Neural crest cell (in vitro differentiated cells): ENCODE measurements around the gene EN1. TPM values are rescaled to one million over a fixed set of nuclear protein-coding genes. Genes with fewer than 3 reads are reported as not detected.

Source experiments
- DNase-seq: peaks from one replicate; pipeline ENCODE4 v3.0.0; 2021; ENCODE audit warnings: low read depth, mixed read lengths, low spot score
- H3K27ac Mint-ChIP-seq: one replicate; pipeline ENCODE4 v1.8.0; 2021; ENCODE audit warnings: mild to moderate bottlenecking, mixed read lengths; ENCODE audit not compliant: unreplicated experiment
- H3K27me3 Mint-ChIP-seq: 2 replicates; pipeline ENCODE4 v1.8.0; 2021; ENCODE audit warnings: low read depth, mild to moderate bottlenecking, mixed read lengths
- H3K36me3 Mint-ChIP-seq: 2 replicates; pipeline ENCODE4 v1.8.0; 2021; ENCODE audit warnings: low read depth, mild to moderate bottlenecking, mixed read lengths
- H3K4me1 Mint-ChIP-seq: 2 replicates; pipeline ENCODE4 v1.8.0; 2021; ENCODE audit warnings: mixed read lengths
- H3K4me3 Mint-ChIP-seq: one replicate; pipeline ENCODE4 v1.8.0; 2021; ENCODE audit warnings: mild to moderate bottlenecking, mixed read lengths
- H3K9me3 Mint-ChIP-seq: 2 replicates; pipeline ENCODE4 v1.8.0; 2021; ENCODE audit warnings: mixed read lengths
- total RNA-seq: library from RNA; stranded (reverse); gene quantifications from 2 replicates; pipeline ENCODE4 v1.2.1, GENCODE V29; 2021
- TF ChIP-seq, protein P1 (sequence below): fragments of 200-600 bp; sonication (generic); conservative IDR thresholded peaks from 2 replicates; pipeline ENCODE4 v1.5.0; 2021; ENCODE audit warnings: antibody characterized with exemption, mild to moderate bottlenecking

The EN1 gene
- total RNA-seq, 1 donor from 2014 or later, result 12.6 TPM

DNA sequence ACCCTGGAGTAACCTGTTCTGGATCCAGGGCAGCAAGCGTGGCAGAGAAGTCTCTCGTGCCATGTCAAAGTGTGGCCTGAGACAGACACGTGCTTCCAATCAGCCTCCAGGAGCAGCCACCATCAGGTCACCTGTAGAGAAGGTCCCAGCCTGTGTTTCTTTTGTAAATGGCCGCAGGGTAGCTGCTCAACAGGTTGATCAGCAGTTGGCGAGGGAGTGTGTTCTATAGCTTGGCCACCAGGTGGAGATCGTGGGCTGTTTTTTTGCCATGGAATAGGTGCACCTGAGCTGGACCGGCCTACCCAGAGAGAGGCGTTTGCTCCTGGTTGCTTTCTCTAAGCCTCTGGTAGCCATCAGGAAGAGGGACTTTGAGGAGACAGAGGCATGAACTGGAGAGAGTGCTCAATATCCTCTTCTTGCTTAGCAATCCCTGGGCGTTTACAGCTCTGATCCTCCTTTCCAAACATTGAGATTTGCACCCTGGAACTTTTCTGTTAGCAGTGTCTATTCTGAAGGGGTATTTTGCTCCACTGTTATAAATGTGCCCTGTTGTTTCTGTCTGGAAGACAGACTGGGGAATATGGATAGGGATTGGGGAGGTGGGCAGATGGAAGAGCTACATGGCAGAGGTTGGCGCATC is 34.2 kb upstream of the EN1 start:
- Mint-ChIP-seq H3K27ac (no peak overlapping the region), H3K36me3 (no peaks in the 10 kb centered on the region), H3K9me3 (no peaks in the 10 kb centered on the region), H3K4me3 (no peak overlapping the region), H3K27me3 (peaks cover 69% of the 10 kb centered on the region), H3K4me1 (no peaks in the 10 kb centered on the region)
- TF ChIP-seq, protein P1, sequence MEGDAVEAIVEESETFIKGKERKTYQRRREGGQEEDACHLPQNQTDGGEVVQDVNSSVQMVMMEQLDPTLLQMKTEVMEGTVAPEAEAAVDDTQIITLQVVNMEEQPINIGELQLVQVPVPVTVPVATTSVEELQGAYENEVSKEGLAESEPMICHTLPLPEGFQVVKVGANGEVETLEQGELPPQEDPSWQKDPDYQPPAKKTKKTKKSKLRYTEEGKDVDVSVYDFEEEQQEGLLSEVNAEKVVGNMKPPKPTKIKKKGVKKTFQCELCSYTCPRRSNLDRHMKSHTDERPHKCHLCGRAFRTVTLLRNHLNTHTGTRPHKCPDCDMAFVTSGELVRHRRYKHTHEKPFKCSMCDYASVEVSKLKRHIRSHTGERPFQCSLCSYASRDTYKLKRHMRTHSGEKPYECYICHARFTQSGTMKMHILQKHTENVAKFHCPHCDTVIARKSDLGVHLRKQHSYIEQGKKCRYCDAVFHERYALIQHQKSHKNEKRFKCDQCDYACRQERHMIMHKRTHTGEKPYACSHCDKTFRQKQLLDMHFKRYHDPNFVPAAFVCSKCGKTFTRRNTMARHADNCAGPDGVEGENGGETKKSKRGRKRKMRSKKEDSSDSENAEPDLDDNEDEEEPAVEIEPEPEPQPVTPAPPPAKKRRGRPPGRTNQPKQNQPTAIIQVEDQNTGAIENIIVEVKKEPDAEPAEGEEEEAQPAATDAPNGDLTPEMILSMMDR, result peak; percentile 90
- peak; percentile 69 for DNase-seq

DNA sequence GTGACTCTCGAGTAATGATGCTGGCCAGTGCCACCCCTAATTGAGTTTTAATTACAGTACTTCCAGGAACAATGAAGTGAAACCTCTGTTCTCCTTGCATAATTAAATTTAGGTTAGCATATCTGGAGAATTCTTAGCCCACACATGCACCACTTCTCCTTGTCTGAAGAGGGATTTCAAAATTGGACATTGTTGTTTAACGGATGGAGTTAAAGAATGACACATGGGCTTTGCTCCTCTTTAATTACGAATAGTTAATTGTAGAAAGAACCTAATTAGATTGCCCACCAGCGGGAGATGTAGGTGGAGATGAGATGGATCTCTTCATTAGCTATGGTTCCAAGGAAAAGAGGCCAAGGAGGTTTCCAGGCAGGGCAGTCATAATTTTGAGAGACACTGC is 33.1 kb upstream of the EN1 start:
- no peaks in the 10 kb centered on the region for H3K9me3 Mint-ChIP-seq

DNA sequence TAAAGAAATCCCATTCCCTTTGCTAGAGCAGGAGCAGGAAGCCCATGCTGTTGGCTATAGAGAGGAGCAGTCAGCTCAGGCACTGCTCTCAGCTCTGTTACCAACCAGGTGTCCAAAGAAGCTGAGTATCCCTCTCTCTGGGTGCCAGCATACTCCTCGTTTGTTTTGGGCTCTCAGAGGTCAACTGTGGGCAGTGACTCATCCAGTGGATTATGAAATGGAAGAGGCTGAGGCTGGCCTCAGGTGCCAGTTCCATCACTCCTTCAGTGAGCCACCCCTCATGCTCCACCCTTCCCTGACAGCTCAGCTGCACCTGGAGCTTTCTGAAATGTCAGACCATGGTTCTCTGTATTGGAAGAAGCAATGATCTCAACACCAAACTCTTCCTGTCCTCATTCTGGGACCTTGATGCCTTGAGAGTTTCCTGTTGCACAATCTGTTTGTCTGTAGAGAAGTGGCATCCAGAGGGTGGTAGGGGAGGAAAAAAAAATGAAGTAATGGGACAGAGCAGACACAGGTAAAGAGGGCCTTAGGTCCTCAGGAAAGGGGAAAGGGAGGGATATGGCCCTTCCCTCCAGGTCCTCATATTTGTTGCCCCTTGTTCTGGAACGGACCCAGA is 31.2 kb upstream of the EN1 start:
- H3K9me3 Mint-ChIP-seq, result no peaks in the 10 kb centered on the region
- H3K4me3 Mint-ChIP-seq, result no peak overlapping the region
- TF ChIP-seq, protein P1, result no peak
- peaks cover 79% of the 10 kb centered on the region for H3K27me3 Mint-ChIP-seq
- H3K4me1 Mint-ChIP-seq, result no peaks in the 10 kb centered on the region
- H3K27ac Mint-ChIP-seq, result no peak overlapping the region
- no peak for DNase-seq
- H3K36me3 Mint-ChIP-seq, result no peaks in the 10 kb centered on the region

More for the DNA sequence above, 33.1 kb upstream of the EN1 start:
- Mint-ChIP-seq H3K4me1 (no peaks in the 10 kb centered on the region), H3K27me3 (peaks cover 76% of the 10 kb centered on the region), H3K36me3 (no peaks in the 10 kb centered on the region), H3K4me3 (no peak overlapping the region), H3K27ac (no peak overlapping the region)
- no peak for DNase-seq
- TF ChIP-seq, protein P1, result no peak

DNA sequence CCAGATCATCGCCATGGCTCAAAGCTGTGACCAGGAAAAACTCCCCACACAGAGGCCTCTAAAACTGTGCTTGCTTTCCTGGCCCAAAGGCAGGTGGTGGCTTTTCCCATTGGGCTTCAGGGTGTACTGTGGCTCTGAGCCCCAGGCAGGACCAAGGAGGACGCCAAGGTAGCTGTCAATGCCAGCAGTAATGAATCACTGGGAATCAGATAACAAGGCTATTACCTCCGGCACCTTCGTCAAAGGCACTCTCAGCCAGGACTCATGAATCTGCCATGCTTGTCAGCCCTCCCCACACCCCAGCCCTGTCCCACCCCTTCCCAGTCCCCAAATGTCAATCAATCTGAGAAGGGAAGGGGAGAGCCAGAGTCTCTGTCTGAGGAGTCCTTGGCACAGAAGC is 27.9 kb upstream of the EN1 start:
- H3K27ac Mint-ChIP-seq, result no peak overlapping the region
- peaks cover 72% of the 10 kb centered on the region for H3K27me3 Mint-ChIP-seq
- no peak for DNase-seq
- no peaks in the 10 kb centered on the region for H3K36me3 Mint-ChIP-seq
- no peak overlapping the region for H3K4me3 Mint-ChIP-seq
- H3K9me3 Mint-ChIP-seq, result no peaks in the 10 kb centered on the region
- H3K4me1 Mint-ChIP-seq, result no peaks in the 10 kb centered on the region
- TF ChIP-seq, protein P1, result no peak

DNA sequence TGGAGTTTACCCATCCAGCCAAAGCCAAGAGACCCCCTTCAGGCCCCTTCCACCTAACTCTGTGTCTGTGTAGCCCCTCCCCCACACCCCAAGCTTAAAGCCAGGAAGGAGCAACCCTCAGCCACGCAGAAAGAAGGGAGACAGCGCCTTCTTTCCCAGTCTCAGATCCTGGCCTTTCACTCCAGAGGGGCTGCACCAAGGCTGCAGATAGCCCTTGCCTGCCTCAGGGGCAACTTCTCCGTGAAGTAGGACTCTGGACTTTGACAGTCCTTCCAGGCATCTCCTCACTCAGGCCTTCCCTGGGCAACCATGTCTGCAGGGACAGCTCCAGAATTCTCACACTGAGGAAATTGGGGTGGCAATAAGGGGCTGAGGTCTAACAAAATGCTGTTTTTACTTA is 26.9 kb upstream of the EN1 start:
- Mint-ChIP-seq H3K9me3 (no peaks in the 10 kb centered on the region), H3K27me3 (peaks cover 69% of the 10 kb centered on the region), H3K4me1 (no peaks in the 10 kb centered on the region), H3K36me3 (no peaks in the 10 kb centered on the region), H3K27ac (no peak overlapping the region), H3K4me3 (no peak overlapping the region)
- no peak for DNase-seq
- TF ChIP-seq, protein P1, result no peak
